Measurements from ENCODE around the gene CUX1.
"Not testable (repeated sequence)": the region's sequence is repeated elsewhere in the genome, so short reads cannot be mapped to it uniquely, and the experiment has no call there.

The CUX1 gene

GRCh38 chr7:101824440-101824839 is 7.0 kb downstream of the CUX1 start:
- DNase-seq (ENCODE audit: low read depth), result no peak

GRCh38 chr7:101826081-101826835 is 8.8 kb downstream of the CUX1 start:
- DNase-seq (ENCODE audit: low read depth), result no peak

GRCh38 chr7:101828301-101829020 is 11.0 kb downstream of the CUX1 start:
- no peak for DNase-seq (ENCODE audit: low read depth)

GRCh38 chr7:101829374-101829773 is 11.9 kb downstream of the CUX1 start:
- DNase-seq (ENCODE audit: low read depth), result no peak

- DNase-seq (ENCODE audit: low read depth), result no peak
Observed at GRCh38 chr7:101829821-101830220, 12.4 kb downstream of the CUX1 start.

GRCh38 chr7:101831396-101831795 is 14.0 kb downstream of the CUX1 start:
- DNase-seq (ENCODE audit: low read depth), result not testable (repeated sequence)

- DNase-seq (ENCODE audit: low read depth), result no peak
Observed at GRCh38 chr7:101832205-101832631, 14.8 kb downstream of the CUX1 start.

GRCh38 chr7:101832685-101833375 is 15.4 kb downstream of the CUX1 start:
- no peak for DNase-seq (ENCODE audit: low read depth)

- no peak for DNase-seq (ENCODE audit: low read depth)
Observed at GRCh38 chr7:101833799-101834198, 16.4 kb downstream of the CUX1 start.

- no peak for DNase-seq (ENCODE audit: low read depth)
Observed at GRCh38 chr7:101835136-101835535, 17.7 kb downstream of the CUX1 start.

GRCh38 chr7:101837433-101837832 is 20.0 kb downstream of the CUX1 start:
- DNase-seq (ENCODE audit: low read depth), result not testable (repeated sequence)

GRCh38 chr7:101838837-101839483 is 21.5 kb downstream of the CUX1 start:
- DNase-seq (ENCODE audit: low read depth), result no peak

GRCh38 chr7:101841328-101841727 is 23.9 kb downstream of the CUX1 start:
- DNase-seq (ENCODE audit: low read depth), result no peak

GRCh38 chr7:101843293-101844271 is 26.2 kb downstream of the CUX1 start:
- no peak for DNase-seq (ENCODE audit: low read depth)

- no peak for DNase-seq (ENCODE audit: low read depth)
Observed at GRCh38 chr7:101845974-101846373, 28.5 kb downstream of the CUX1 start.

- DNase-seq (ENCODE audit: low read depth), result no peak
Observed at GRCh38 chr7:101846800-101847538, 29.5 kb downstream of the CUX1 start.

- DNase-seq (ENCODE audit: low read depth), result no peak
Observed at GRCh38 chr7:101848208-101848951, 31.0 kb downstream of the CUX1 start.

GRCh38 chr7:101849314-101849713 is 31.9 kb downstream of the CUX1 start:
- not testable (repeated sequence) for DNase-seq (ENCODE audit: low read depth)

GRCh38 chr7:101852364-101852763 is 34.9 kb downstream of the CUX1 start:
- not testable (repeated sequence) for DNase-seq (ENCODE audit: low read depth)

- DNase-seq (ENCODE audit: low read depth), result no peak
Observed at GRCh38 chr7:101853684-101854083, 36.3 kb downstream of the CUX1 start.

Data from stimulated activated CD8-positive, alpha-beta memory T cell treated with anti-CD3 and anti-CD28 coated beads, Interleukin-12 subunit alpha, Interleukin-12 subunit beta, amount 100 ng/mL, for 1 hour (primary cell).